CD4-positive, alpha-beta T cell (primary cell): Measurements from ENCODE around the gene HIGD1C. TPM values are rescaled to one million over a fixed set of nuclear protein-coding genes. Genes with fewer than 3 reads are reported as not detected.

ENCODE experiments used
- ATAC-seq: fragments of 200-7000 bp; cut with Tn5 transposase; one replicate; pipeline ENCODE4 v1.10.0; 2022; ENCODE audit warnings: mild to moderate bottlenecking; ENCODE audit not compliant: poor library complexity
- CTCF ChIA-PET: fragments of 350-600 bp; sonication (Branson Sonifier 250); formaldehyde crosslinking; loops from one replicate; lab custom pipeline; 2021; ENCODE audit warnings: antibody characterized with exemption, inconsistent platforms; lab: Charles Lee
- POLR2A ChIA-PET: fragments of 350-600 bp; sonication (Branson Sonifier 250); formaldehyde crosslinking; loops from one replicate; lab custom pipeline; 2021; ENCODE audit warnings: antibody characterized with exemption, inconsistent platforms; lab: Charles Lee
- DNase-seq, 14 experiments: peaks; one replicate each; pipeline ENCODE4 v3.0.0-alpha.2; 2013 to 2020; ENCODE audit warnings: mixed read lengths in 2 of 14
- H3K27ac ChIP-seq, 2 donors: one replicate each; pipeline versions ENCODE4 v1.5.1 to v1.7.0; 2013; ENCODE audit warnings: low read length in 2 of 2, low read depth in 1 of 2, mild to moderate bottlenecking in 1 of 2
- H3K27me3 ChIP-seq, 2 experiments: 1 replicate in 1 of 2; 2 replicates in 1 of 2; pipeline versions ENCODE4 v1.6.1 to v1.7.0; 2013; ENCODE audit warnings: low read length in 2 of 2, control low read depth in 1 of 2, mild to moderate bottlenecking in 1 of 2, moderate library complexity in 1 of 2; ENCODE audit not compliant: insufficient read depth in 2 of 2, control insufficient read depth in 1 of 2
- H3K36me3 ChIP-seq: one replicate; pipeline ENCODE4 v1.6.1; 2013; ENCODE audit warnings: low read length, control low read depth; ENCODE audit not compliant: insufficient read depth
- H3K4me1 ChIP-seq: one replicate; pipeline ENCODE4 v1.6.1; 2013; ENCODE audit warnings: low read length, control low read depth; ENCODE audit not compliant: insufficient read depth
- H3K4me3 ChIP-seq: one replicate; pipeline ENCODE4 v1.5.1; 2013; ENCODE audit warnings: mild to moderate bottlenecking, low read length, moderate library complexity
- H3K9me3 ChIP-seq, 2 experiments: 1 replicate in 1 of 2; 2 replicates in 1 of 2; pipeline versions ENCODE4 v1.6.1 to v1.7.0; 2013; ENCODE audit warnings: low read length in 2 of 2, mild to moderate bottlenecking in 2 of 2, control low read depth in 1 of 2, moderate library complexity in 1 of 2; ENCODE audit not compliant: control insufficient read depth in 1 of 2, insufficient read depth in 1 of 2
- H3K27ac Mint-ChIP-seq: one replicate; pipeline ENCODE4 v1.8.0; 2020; ENCODE audit warnings: mixed read lengths
- H3K27me3 Mint-ChIP-seq: one replicate; pipeline ENCODE4 v1.8.0; 2021; ENCODE audit warnings: mixed read lengths
- H3K36me3 Mint-ChIP-seq: one replicate; pipeline ENCODE4 v1.8.0; 2021; ENCODE audit warnings: low read depth, mixed read lengths
- H3K4me1 Mint-ChIP-seq: one replicate; pipeline ENCODE4 v1.8.0; 2021; ENCODE audit warnings: low read depth, mixed read lengths
- H3K4me3 Mint-ChIP-seq: one replicate; pipeline ENCODE4 v1.8.0; 2020; ENCODE audit warnings: mild to moderate bottlenecking, mixed read lengths
- H3K9me3 Mint-ChIP-seq: one replicate; pipeline ENCODE4 v1.8.0; 2020; ENCODE audit warnings: mixed read lengths
- intact Hi-C, 2 experiments: fragments of 100-400 bp; cut with DNase I in 1 of 2; cut with micrococcal nuclease in 1 of 2; formaldehyde crosslinking; loops; one replicate each; pipeline versions ENCODE4 v1.15.1 to v1.9.0; 2023 to 2025; cut with DNase I, micrococcal nuclease
- total RNA-seq, 174 experiments: library from RNA in 2 of 174; stranded (reverse) in 2 of 174; gene quantifications; one replicate each; pipeline ENCODE4 v1.2.3 and lab custom pipeline; 2021 to 2026
- TF ChIP-seq, protein P1 (sequence below): fragments of 200-600 bp; IDR thresholded peaks from one replicate; pipeline ENCODE4 v1.8.0; 2022; ENCODE audit warnings: antibody characterized with exemption, mild to moderate bottlenecking

HIGD1C gene
- total RNA-seq, 2 experiments from 2014 or later = not detected

- H3K27ac Mint-ChIP-seq = no peak overlapping the region
- Histone ChIP-seq H3K4me1 (no peaks in the 10 kb centered on the region), H3K36me3 (no peaks in the 10 kb centered on the region), H3K4me3 (no peak overlapping the region), H3K9me3 (no peaks in the 10 kb centered on the region), H3K27ac (no peak overlapping the region), H3K27me3 (no peaks in the 10 kb centered on the region)
- H3K27me3 Mint-ChIP-seq = no peaks in the 10 kb centered on the region
- ChIA-PET CTCF (no interaction called here), POLR2A (no interaction called here)
- no peaks in the 10 kb centered on the region for H3K36me3 Mint-ChIP-seq
- ATAC-seq (no peak), DNase-seq (no peak)
- no peak overlapping the region for H3K4me3 Mint-ChIP-seq
- intact Hi-C loops = no loop called here
- TF ChIP-seq, protein P1, sequence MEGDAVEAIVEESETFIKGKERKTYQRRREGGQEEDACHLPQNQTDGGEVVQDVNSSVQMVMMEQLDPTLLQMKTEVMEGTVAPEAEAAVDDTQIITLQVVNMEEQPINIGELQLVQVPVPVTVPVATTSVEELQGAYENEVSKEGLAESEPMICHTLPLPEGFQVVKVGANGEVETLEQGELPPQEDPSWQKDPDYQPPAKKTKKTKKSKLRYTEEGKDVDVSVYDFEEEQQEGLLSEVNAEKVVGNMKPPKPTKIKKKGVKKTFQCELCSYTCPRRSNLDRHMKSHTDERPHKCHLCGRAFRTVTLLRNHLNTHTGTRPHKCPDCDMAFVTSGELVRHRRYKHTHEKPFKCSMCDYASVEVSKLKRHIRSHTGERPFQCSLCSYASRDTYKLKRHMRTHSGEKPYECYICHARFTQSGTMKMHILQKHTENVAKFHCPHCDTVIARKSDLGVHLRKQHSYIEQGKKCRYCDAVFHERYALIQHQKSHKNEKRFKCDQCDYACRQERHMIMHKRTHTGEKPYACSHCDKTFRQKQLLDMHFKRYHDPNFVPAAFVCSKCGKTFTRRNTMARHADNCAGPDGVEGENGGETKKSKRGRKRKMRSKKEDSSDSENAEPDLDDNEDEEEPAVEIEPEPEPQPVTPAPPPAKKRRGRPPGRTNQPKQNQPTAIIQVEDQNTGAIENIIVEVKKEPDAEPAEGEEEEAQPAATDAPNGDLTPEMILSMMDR = no peak
- no peaks in the 10 kb centered on the region for H3K9me3 Mint-ChIP-seq
- peaks cover 6% of the 10 kb centered on the region for H3K4me1 Mint-ChIP-seq
Observed at GRCh38 chr12:50960130-50960529, 7.8 kb downstream of the HIGD1C start.

GRCh38 chr12:50961708-50962107 lies 9.4 kb downstream of the HIGD1C start:
- Histone ChIP-seq H3K27me3 (no peaks in the 10 kb centered on the region), H3K9me3 (no peaks in the 10 kb centered on the region), H3K4me3 (no peak overlapping the region), H3K36me3 (no peaks in the 10 kb centered on the region), H3K27ac (no peak overlapping the region), H3K4me1 (no peaks in the 10 kb centered on the region)
- ChIA-PET CTCF (no interaction called here), POLR2A (no interaction called here)
- Mint-ChIP-seq H3K27me3 (no peaks in the 10 kb centered on the region), H3K9me3 (no peaks in the 10 kb centered on the region), H3K4me3 (no peak overlapping the region), H3K36me3 (no peaks in the 10 kb centered on the region), H3K27ac (no peak overlapping the region), H3K4me1 (peaks cover 6% of the 10 kb centered on the region)
- intact Hi-C loops = no loop called here
- ATAC-seq = no peak
- TF ChIP-seq, protein P1 = no peak
- DNase-seq = no peak

GRCh38 chr12:50964432-50964831 lies 12.1 kb downstream of the HIGD1C start:
- Histone ChIP-seq H3K4me3 (no peak overlapping the region), H3K27ac (no peak overlapping the region), H3K27me3 (no peaks in the 10 kb centered on the region), H3K36me3 (no peaks in the 10 kb centered on the region), H3K4me1 (no peaks in the 10 kb centered on the region), H3K9me3 (no peaks in the 10 kb centered on the region)
- ATAC-seq (no peak), DNase-seq (no peak)
- TF ChIP-seq, protein P1 = no peak
- Mint-ChIP-seq H3K27me3 (no peaks in the 10 kb centered on the region), H3K4me1 (peaks cover 6% of the 10 kb centered on the region), H3K4me3 (no peak overlapping the region), H3K9me3 (no peaks in the 10 kb centered on the region), H3K36me3 (peaks cover 9% of the 10 kb centered on the region), H3K27ac (no peak overlapping the region)
- intact Hi-C loops = no loop called here
- POLR2A ChIA-PET = no interaction called here
- CTCF ChIA-PET = no interaction called here
